ENCODE data around the gene LECT2.

LECT2 gene

GRCh38 chr5:135930949-135931295, 23.9 kb downstream of the LECT2 start:
- no peak for DNase-seq

- peak in 1 of 5 donors; percentile 1 for DNase-seq
Observed at GRCh38 chr5:135930029-135930948, 24.5 kb downstream of the LECT2 start.

GRCh38 chr5:135921388-135921787, 33.4 kb downstream of the LECT2 start:
- DNase-seq: no peak

GRCh38 chr5:135920199-135920598, 34.6 kb downstream of the LECT2 start:
- DNase-seq: no peak

- DNase-seq: no peak
Observed at GRCh38 chr5:135916638-135917263, 38.0 kb downstream of the LECT2 start.

GRCh38 chr5:135915466-135916001, 39.2 kb downstream of the LECT2 start:
- no peak for DNase-seq

GRCh38 chr5:135913713-135914626, 40.8 kb downstream of the LECT2 start:
- DNase-seq: peak in 1 of 5 donors; percentile 20

- no peak for DNase-seq
Observed at GRCh38 chr5:135905144-135905543, 49.6 kb downstream of the LECT2 start.

GRCh38 chr5:135901633-135902032, 53.1 kb downstream of the LECT2 start:
- no peak for DNase-seq

GRCh38 chr5:135900276-135900675, 54.5 kb downstream of the LECT2 start:
- DNase-seq: no peak

- no peak for DNase-seq
Observed at GRCh38 chr5:135898651-135899050, 56.1 kb downstream of the LECT2 start.
